Keratinocyte (primary cell): Measurements from ENCODE around the gene FANCI.

Experiments used
- EZH2 ChIP-seq: IDR thresholded peaks from one replicate; pipeline ENCODE4 v1.6.1; 2012; ENCODE audit warnings: inconsistent platforms, mild to moderate bottlenecking, low read length, moderate library complexity
- TF ChIP-seq, protein P1 (sequence below), 3 experiments: IDR thresholded peaks in 1 of 3; conservative IDR thresholded peaks in 1 of 3; optimal IDR thresholded peaks in 1 of 3; 2 replicates in 2 of 3; 3 replicates in 1 of 3; pipeline versions ENCODE3 to v1.5.1; 2011; ENCODE audit warnings: low read length in 3 of 3, mild to moderate bottlenecking in 3 of 3, moderate library complexity in 2 of 3, control low read depth in 1 of 3, inconsistent platforms in 1 of 3; ENCODE audit not compliant: insufficient read depth in 2 of 3; ENCODE audit errors: extremely low read depth in 1 of 3

DNA sequence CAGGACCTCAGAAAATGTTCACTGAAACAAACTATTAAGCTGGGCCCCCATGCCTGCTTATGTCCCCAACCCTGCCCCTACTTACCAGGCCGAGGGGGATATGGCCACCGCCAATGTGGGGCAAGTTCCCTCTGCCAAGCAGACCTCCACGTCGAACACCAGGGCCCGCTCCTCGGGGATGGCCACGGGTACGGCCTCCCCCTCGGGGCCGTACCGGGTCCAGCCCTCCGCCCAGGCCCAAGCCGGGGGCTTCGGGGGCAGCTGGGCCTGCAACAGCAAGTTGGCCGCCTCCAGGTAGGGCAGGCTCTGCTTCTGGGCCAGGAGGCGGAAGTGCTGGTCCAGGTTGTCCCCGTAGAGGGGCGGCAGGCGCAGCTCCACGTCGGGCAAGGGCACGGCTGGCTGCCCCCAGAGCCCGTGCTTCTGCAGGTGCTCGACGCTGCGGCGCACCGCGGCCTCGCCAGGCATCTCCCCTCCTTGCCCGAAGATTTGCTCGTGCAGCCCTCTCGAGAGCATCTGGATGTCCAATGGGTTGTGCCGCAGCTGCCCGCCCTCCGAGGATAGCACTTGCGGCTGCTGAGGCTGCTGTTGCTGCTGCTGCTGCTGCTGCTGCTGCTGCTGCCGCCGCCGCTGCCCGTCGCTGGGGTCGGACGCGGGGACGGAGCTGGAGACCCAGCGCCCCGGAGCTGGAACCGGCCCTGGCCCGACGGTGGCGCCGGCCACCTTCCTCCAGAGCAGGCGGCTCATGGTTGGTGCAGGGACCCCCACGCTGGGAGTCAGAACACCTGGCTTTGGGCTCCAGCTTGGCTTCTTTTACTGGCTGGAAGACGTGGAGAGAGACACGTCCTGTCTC lies 89.5 kb downstream of the FANCI start:
- TF ChIP-seq, protein P1, sequence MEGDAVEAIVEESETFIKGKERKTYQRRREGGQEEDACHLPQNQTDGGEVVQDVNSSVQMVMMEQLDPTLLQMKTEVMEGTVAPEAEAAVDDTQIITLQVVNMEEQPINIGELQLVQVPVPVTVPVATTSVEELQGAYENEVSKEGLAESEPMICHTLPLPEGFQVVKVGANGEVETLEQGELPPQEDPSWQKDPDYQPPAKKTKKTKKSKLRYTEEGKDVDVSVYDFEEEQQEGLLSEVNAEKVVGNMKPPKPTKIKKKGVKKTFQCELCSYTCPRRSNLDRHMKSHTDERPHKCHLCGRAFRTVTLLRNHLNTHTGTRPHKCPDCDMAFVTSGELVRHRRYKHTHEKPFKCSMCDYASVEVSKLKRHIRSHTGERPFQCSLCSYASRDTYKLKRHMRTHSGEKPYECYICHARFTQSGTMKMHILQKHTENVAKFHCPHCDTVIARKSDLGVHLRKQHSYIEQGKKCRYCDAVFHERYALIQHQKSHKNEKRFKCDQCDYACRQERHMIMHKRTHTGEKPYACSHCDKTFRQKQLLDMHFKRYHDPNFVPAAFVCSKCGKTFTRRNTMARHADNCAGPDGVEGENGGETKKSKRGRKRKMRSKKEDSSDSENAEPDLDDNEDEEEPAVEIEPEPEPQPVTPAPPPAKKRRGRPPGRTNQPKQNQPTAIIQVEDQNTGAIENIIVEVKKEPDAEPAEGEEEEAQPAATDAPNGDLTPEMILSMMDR (optimal IDR thresholded peaks at IDR 0.05 in 1 of 3, IDR thresholded peaks at IDR 0.05 in 1 of 3, conservative IDR thresholded peaks at IDR 0.05 in 1 of 3; ENCODE audit: extremely low read depth in 1 of 3, insufficient read depth in 2 of 3, low read length in 3 of 3) = no peak
- no peak for TF ChIP-seq EZH2
